GM12801 (cell line): Measurements from ENCODE around the gene ACADVL.

Experiments
- CTCF ChIP-seq: IDR thresholded peaks from one replicate; pipeline ENCODE4 v1.5.1; 2011; ENCODE audit warnings: control low read depth; ENCODE audit not compliant: insufficient read length; ENCODE audit errors: extremely low read depth

Gene ACADVL

GRCh38 chr17:7228920-7229319, 9.2 kb downstream of the ACADVL start:
- TF ChIP-seq CTCF, result no peak

- no peak for TF ChIP-seq CTCF
Observed at GRCh38 chr17:7229504-7229903, 9.8 kb downstream of the ACADVL start.

- no peak for TF ChIP-seq CTCF
Observed at GRCh38 chr17:7232114-7232513, 12.4 kb downstream of the ACADVL start.

GRCh38 chr17:7233701-7234082, 14.0 kb downstream of the ACADVL start:
- no peak for TF ChIP-seq CTCF

- TF ChIP-seq CTCF, result no peak
Observed at GRCh38 chr17:7234083-7234951, 14.6 kb downstream of the ACADVL start, which contains the start of gene DVL2. DVL2 (minus strand) TSS chr17:7234517; CDS start chr17:7234262, 255 bp downstream.

GRCh38 chr17:7235693-7236665, 16.2 kb downstream of the ACADVL start:
- no peak for TF ChIP-seq CTCF

- TF ChIP-seq CTCF, result no peak
Observed at GRCh38 chr17:7236808-7237207, 17.1 kb downstream of the ACADVL start.
